Measurements from ENCODE around the gene ARPC1B.

DNA sequence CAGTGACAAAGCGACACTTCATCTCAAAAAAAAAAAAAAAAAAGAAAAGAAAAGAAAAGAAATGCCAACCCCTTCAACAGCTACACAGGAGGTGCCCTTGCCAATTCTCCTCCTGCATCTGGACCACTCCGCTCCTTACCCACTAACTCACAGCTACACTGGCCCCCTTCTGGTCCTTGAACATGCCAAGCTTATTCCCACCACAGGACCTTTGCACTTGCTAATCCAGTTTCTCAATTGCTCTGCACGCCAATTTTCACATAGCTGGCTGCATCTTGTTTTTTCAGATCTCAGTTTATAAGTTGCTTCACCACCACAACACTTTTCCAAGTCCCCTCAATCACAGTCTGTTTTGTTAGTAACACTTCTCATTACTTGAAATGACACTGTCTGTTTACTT is 28.3 kb downstream of the ARPC1B start:
- TF ChIP-seq, protein P1, sequence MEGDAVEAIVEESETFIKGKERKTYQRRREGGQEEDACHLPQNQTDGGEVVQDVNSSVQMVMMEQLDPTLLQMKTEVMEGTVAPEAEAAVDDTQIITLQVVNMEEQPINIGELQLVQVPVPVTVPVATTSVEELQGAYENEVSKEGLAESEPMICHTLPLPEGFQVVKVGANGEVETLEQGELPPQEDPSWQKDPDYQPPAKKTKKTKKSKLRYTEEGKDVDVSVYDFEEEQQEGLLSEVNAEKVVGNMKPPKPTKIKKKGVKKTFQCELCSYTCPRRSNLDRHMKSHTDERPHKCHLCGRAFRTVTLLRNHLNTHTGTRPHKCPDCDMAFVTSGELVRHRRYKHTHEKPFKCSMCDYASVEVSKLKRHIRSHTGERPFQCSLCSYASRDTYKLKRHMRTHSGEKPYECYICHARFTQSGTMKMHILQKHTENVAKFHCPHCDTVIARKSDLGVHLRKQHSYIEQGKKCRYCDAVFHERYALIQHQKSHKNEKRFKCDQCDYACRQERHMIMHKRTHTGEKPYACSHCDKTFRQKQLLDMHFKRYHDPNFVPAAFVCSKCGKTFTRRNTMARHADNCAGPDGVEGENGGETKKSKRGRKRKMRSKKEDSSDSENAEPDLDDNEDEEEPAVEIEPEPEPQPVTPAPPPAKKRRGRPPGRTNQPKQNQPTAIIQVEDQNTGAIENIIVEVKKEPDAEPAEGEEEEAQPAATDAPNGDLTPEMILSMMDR (IDR thresholded peaks at IDR 0.05) = no peak
- no peak for TF ChIP-seq POLR2A (IDR thresholded peaks at IDR 0.05)

Measured in body of pancreas (tissue), 4 donors.